ENCODE data around the gene RINL.
"Not testable (repeated sequence)": the region's sequence is repeated elsewhere in the genome, so short reads cannot be mapped to it uniquely, and the experiment has no call there.

RINL gene

DNA sequence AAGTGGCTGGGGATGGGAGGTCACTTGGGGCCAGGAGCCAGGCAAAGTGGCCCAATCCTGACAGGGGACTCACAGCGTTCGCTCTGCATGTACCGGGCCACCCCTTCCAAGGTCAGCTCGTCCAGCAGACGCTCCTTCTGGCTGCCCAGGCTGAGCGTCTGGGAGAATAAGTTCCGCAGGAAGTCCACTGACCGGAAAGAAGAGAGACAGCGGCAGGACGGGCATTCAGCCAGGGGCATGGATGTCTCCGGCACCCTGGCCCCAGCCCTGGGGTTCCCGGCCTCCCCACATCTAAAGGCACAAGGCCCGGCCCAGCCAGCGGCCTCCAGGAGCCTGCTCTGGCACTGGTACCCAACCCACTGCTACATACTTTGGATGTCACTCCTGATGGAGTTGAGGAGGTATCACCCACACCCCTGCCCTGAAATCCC is 15.3 kb upstream of the RINL start:
- Histone ChIP-seq H3K36me3 (ENCODE audit: control insufficient read depth, insufficient read depth, low read length) (no peaks in the 10 kb centered on the region; the same call in none of the 2 replicates), H3K27me3 (replicated peaks; ENCODE audit: control insufficient read depth, insufficient read depth, low read length) (no peaks in the 10 kb centered on the region), H3K4me3 (replicated peaks; ENCODE audit: low read depth, low read length) (no peak overlapping the region)
- no peak for TF ChIP-seq CTCF (IDR thresholded peaks at IDR 0.05; ENCODE audit: insufficient read depth, low read length, poor library complexity, severe bottlenecking)
- no peak for DNase-seq (ENCODE audit: extremely low read depth, insufficient read length)

DNA sequence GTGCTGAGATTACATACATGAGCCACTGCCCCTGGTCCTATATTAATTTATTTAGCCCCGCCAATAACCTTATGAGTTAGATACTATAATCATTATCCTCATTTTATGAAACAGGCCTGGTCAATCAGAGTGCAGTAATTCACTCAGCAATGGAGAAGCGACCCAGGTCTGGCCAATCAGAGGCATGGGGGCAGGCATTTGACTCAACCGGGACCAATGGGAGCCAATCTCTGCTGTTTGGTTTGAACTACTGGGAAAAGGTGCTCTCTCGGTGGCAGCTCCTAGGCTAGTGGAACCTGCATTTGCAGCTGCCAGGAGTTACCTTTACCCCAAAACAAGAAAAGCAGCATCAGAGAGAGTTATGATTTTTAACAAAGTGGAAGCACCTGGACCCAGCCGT is 14.8 kb upstream of the RINL start:
- Histone ChIP-seq H3K4me3 (replicated peaks; ENCODE audit: low read depth, low read length) (no peak overlapping the region), H3K27me3 (replicated peaks; ENCODE audit: control insufficient read depth, insufficient read depth, low read length) (no peaks in the 10 kb centered on the region), H3K36me3 (ENCODE audit: control insufficient read depth, insufficient read depth, low read length) (no peaks in the 10 kb centered on the region; the same call in none of the 2 replicates)
- no peak for TF ChIP-seq CTCF (IDR thresholded peaks at IDR 0.05; ENCODE audit: insufficient read depth, low read length, poor library complexity, severe bottlenecking)
- DNase-seq (ENCODE audit: extremely low read depth, insufficient read length) = no peak

GRCh38 chr19:38891771-38892170 is 13.7 kb upstream of the RINL start:
- TF ChIP-seq CTCF (IDR thresholded peaks at IDR 0.05; ENCODE audit: insufficient read depth, low read length, poor library complexity, severe bottlenecking) = no peak
- DNase-seq (ENCODE audit: extremely low read depth, insufficient read length) = no peak
- Histone ChIP-seq H3K4me3 (replicated peaks; ENCODE audit: low read depth, low read length) (no peak overlapping the region), H3K36me3 (ENCODE audit: control insufficient read depth, insufficient read depth, low read length) (no peaks in the 10 kb centered on the region; the same call in none of the 2 replicates), H3K27me3 (replicated peaks; ENCODE audit: control insufficient read depth, insufficient read depth, low read length) (no peaks in the 10 kb centered on the region)

DNA sequence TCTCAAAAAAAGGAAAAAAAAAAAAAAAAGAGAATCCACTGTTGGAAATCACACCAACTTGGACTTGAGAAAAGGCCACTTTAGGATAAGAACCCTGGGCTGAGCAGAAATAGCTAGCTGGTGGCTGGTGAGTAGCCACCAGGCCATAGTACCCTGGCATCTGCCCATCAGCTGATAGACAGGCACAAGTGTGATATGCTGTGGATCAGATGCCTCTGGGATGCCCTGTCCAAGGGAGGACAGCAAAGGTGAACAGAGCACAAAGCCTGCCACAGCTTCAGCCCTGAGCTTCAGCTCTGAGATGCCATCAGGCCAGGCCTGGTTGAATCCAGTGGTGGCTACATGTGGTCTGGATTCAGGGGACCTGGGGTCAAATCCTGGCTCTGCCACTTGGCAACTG is 12.6 kb upstream of the RINL start:
- Histone ChIP-seq H3K36me3 (ENCODE audit: control insufficient read depth, insufficient read depth, low read length) (no peaks in the 10 kb centered on the region; the same call in none of the 2 replicates), H3K27me3 (replicated peaks; ENCODE audit: control insufficient read depth, insufficient read depth, low read length) (no peaks in the 10 kb centered on the region), H3K4me3 (replicated peaks; ENCODE audit: low read depth, low read length) (no peak overlapping the region)
- no peak for TF ChIP-seq CTCF (IDR thresholded peaks at IDR 0.05; ENCODE audit: insufficient read depth, low read length, poor library complexity, severe bottlenecking)
- no peak for DNase-seq (ENCODE audit: extremely low read depth, insufficient read length)

DNA sequence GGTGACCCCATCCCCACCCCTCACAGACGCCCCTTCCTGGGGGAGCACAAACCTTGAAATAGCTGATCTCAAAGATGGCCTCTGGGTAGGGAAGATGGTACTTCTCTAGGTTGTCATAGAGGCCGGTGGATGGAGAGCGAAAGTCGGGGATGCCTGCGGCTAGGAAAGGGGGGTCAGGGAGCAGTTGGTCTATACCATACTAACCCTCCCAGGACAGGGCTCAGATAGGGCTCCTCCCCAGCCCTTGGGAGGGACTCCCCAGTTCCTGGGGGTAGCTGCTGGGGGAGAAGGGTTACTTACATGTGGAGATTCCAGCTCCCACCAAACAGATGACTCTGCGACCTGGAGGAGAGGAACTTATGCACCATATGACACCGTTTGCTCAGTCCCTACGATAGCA is 11.7 kb upstream of the RINL start:
- Histone ChIP-seq H3K4me3 (replicated peaks; ENCODE audit: low read depth, low read length) (no peak overlapping the region), H3K27me3 (replicated peaks; ENCODE audit: control insufficient read depth, insufficient read depth, low read length) (no peaks in the 10 kb centered on the region), H3K36me3 (ENCODE audit: control insufficient read depth, insufficient read depth, low read length) (no peaks in the 10 kb centered on the region; the same call in none of the 2 replicates)
- no peak for TF ChIP-seq CTCF (IDR thresholded peaks at IDR 0.05; ENCODE audit: insufficient read depth, low read length, poor library complexity, severe bottlenecking)
- no peak for DNase-seq (ENCODE audit: extremely low read depth, insufficient read length)

GRCh38 chr19:38888876-38889275 is 10.8 kb upstream of the RINL start:
- Histone ChIP-seq H3K36me3 (ENCODE audit: control insufficient read depth, insufficient read depth, low read length) (no peaks in the 10 kb centered on the region; the same call in none of the 2 replicates), H3K27me3 (replicated peaks; ENCODE audit: control insufficient read depth, insufficient read depth, low read length) (no peaks in the 10 kb centered on the region), H3K4me3 (replicated peaks; ENCODE audit: low read depth, low read length) (no peak overlapping the region)
- TF ChIP-seq CTCF (IDR thresholded peaks at IDR 0.05; ENCODE audit: insufficient read depth, low read length, poor library complexity, severe bottlenecking) = no peak
- no peak for DNase-seq (ENCODE audit: extremely low read depth, insufficient read length)

DNA sequence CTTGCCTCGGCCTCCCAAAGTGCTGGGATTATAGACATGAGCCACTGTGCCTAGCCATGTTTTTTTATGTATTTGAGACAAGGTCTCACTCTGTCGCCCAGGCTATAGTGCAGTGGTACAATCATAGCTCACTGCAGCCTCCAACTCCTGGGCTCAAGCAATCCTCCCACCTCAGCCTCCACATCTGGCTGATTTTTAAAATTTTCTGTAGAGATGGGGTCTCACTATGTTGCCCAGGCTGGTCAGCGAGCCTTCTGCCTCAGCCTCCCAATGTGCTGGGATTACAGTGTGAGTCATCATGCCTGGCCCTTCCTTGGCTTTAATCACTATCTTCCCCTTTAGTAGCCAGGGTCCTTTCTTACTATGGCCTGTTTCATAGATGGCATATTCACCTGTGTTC is 6.6 kb upstream of the RINL start:
- not testable (repeated sequence) for DNase-seq (ENCODE audit: extremely low read depth, insufficient read length); H3K27me3 ChIP-seq (replicated peaks; ENCODE audit: control insufficient read depth, insufficient read depth, low read length); H3K4me3 ChIP-seq (replicated peaks; ENCODE audit: low read depth, low read length); H3K36me3 ChIP-seq (ENCODE audit: control insufficient read depth, insufficient read depth, low read length)
